ENCODE measurements around the gene RNFT2.

RNFT2 gene

DNA sequence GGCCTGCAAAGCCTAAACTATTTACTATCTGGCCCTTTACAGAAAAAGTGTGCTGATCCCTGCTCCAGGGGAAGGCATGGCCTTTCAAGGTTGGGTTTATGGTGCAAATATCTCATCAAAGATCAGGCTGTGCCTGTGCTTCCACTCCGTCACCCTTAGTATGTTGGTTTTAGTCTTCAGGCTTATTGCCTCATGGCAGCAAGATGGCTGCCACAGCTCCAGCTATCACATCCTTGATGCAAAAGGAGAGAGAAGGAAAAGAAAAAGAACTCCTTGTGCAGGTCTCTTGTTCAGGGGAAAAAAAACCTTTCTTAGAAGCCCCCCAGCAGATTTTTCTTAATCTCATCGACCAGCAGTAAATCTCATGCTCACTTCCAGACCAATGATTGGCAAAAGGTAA is 152.2 kb downstream of the RNFT2 start:
- H3K4me3 ChIP-seq (ENCODE audit: low read length), result no peak overlapping the region
- TF ChIP-seq, protein P1, sequence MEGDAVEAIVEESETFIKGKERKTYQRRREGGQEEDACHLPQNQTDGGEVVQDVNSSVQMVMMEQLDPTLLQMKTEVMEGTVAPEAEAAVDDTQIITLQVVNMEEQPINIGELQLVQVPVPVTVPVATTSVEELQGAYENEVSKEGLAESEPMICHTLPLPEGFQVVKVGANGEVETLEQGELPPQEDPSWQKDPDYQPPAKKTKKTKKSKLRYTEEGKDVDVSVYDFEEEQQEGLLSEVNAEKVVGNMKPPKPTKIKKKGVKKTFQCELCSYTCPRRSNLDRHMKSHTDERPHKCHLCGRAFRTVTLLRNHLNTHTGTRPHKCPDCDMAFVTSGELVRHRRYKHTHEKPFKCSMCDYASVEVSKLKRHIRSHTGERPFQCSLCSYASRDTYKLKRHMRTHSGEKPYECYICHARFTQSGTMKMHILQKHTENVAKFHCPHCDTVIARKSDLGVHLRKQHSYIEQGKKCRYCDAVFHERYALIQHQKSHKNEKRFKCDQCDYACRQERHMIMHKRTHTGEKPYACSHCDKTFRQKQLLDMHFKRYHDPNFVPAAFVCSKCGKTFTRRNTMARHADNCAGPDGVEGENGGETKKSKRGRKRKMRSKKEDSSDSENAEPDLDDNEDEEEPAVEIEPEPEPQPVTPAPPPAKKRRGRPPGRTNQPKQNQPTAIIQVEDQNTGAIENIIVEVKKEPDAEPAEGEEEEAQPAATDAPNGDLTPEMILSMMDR (conservative IDR thresholded peaks at IDR 0.05; ENCODE audit: low read length), result no peak
- DNase-seq (ENCODE audit: low read depth), result no peak

DNA sequence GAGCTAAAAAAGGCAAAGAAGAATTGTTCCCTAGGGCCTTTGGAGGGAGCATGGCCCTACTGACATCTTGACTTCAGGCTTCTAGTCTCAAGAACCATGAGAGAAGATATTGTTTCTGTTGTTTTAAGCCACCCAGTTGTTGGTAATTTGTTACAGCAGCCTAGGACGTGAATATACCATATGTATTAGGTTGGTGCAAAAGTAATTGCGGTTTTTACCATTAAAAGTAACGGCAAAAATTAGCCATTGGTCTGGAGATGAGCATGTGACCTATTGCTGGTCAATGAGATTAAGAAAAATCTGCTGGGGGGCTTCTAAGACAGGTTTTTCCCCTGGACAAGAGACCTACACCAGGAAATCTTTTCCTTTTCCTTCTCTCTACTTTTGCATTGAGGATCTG is 152.9 kb downstream of the RNFT2 start:
- TF ChIP-seq, protein P1 (conservative IDR thresholded peaks at IDR 0.05; ENCODE audit: low read length), result no peak
- H3K4me3 ChIP-seq (ENCODE audit: low read length), result no peak overlapping the region
- DNase-seq (ENCODE audit: low read depth), result no peak

DNA sequence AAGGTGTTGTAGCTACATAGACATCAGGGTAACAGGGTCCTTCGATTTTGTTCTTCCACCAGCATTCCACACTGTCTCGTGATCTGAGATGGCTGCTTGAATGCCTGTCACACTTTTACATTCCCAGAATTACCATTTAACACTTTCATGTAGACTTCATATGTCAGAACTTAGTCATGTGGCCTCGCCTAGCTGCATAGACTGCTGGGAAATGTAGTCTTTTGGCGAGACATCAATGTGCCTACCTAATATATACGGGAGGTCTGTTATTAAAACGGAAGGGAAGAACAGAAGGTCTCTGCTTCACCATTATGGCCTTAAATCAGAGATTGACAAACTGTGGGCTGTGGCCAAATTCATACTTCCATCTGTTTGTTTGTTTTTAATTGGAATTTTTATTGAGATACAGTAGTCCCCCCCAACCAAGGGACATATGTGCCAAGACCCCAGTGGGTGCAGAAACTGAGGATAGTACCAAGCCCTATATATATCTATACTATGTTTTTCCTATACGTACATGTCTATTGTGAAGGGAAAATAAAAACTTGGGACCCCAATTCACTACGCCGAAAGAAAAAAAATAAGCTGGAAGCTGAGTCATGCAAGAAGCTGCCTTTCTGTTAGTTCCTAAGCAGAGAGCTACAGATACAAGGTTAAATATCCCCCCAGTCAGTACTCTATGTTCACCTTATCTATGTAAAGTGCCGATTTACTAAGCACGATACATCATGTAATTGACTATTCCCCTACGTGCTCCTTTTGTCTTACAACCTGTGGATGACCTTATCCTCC is 154.4 kb downstream of the RNFT2 start:
- TF ChIP-seq, protein P1 (conservative IDR thresholded peaks at IDR 0.05; ENCODE audit: low read length), result no peak
- no peak for DNase-seq (ENCODE audit: low read depth)
- H3K4me3 ChIP-seq (ENCODE audit: low read length), result no peak overlapping the region

DNA sequence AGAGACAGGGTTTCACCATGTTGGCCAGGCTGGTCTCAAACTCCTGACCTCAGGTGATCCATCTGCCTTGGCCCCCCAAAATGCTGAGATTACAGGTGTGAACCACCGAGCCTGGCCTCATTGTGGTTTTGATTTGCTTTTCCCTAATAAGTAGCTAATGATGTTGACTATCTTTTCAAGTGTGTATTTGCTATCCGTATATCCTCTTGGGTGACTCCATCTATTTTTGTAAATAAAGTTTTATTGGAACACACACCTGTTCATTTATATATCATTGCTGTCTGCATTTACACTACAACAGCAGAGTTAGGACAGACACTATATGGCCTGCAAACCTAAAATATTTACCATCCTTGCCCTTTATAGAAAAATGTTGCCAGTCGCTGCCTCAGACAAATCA is 156.8 kb downstream of the RNFT2 start:
- TF ChIP-seq, protein P1 (conservative IDR thresholded peaks at IDR 0.05; ENCODE audit: low read length), result no peak

DNA sequence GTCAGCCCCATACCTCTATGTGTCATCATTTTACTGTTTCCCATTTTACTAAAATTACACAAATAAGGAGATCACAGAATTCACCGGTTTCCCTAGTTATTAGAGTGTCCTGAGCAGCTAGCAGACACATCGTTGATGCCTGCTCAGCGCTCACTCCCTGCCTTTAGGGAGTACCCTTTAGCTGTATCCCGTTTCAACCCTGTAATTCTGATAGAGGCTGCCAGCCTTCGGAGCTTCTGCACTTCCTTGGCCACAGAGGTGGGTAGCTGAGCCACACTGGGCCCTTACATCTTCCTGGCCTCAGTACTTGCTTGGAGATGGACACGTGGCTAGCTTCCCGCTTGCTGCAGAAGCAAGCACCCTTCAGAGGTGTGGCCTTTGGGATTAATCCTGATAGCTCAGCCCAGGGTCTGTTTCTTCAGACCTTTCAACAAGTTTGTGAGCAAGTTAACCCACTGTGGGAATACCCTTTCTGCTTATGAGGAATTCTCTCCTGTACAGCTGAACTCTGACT is 158.4 kb downstream of the RNFT2 start:
- no peak overlapping the region for H3K4me3 ChIP-seq (ENCODE audit: low read length)
- DNase-seq (ENCODE audit: low read depth), result no peak
- TF ChIP-seq, protein P1 (conservative IDR thresholded peaks at IDR 0.05; ENCODE audit: low read length), result no peak

More for the DNA sequence above, 156.8 kb downstream of the RNFT2 start:
- DNase-seq (ENCODE audit: low read depth), result no peak
- H3K4me3 ChIP-seq (ENCODE audit: low read length), result no peak overlapping the region

DNA sequence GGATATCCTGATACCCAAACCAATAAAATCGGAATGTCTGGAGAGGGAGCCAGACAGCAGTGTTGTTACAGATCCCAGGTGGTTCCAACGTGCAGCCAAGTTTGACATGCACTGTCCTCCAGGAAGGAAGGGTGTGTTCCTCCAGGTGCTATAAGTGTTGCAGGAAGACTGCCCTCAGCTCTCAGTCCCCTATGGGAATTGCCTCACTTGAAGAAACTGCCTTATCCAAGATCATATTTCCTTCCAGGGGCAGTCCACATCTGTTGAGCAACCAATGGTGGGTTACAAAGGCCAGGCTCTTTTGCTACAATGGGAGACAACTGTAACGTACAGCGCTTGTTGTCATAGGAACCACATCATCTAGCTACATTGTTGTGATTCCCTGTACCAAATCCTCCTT is 159.4 kb downstream of the RNFT2 start:
- no peak for DNase-seq (ENCODE audit: low read depth)
- no peak overlapping the region for H3K4me3 ChIP-seq (ENCODE audit: low read length)
- TF ChIP-seq, protein P1 (conservative IDR thresholded peaks at IDR 0.05; ENCODE audit: low read length), result no peak

DNA sequence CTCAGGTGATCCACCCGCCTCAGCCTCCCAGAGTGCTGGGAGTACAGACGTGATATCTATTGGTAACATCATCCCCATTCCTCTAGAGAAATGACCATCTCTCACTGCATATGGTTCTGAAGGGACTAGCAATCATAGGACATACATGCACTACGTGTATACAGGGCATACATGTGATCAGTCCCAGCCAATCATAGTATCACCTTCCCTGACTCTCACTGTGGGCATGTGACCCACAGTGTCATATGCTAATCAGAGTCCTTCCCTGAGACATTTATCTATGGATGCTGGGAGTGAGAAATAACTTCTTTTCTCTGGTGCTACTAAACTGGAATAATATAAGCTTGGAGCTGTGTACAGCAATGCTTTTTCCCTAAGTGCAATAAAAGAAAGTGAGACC is 160.6 kb downstream of the RNFT2 start:
- no peak for DNase-seq (ENCODE audit: low read depth)
- TF ChIP-seq, protein P1 (conservative IDR thresholded peaks at IDR 0.05; ENCODE audit: low read length), result no peak

More for the DNA sequence above, 160.6 kb downstream of the RNFT2 start:
- no peak overlapping the region for H3K4me3 ChIP-seq (ENCODE audit: low read length)
